ENCODE measurements around the gene OR6V1.
A peak's percentile ranks its signal among the peaks of the same experiment; 100 is the strongest.

Gene OR6V1, protein sequence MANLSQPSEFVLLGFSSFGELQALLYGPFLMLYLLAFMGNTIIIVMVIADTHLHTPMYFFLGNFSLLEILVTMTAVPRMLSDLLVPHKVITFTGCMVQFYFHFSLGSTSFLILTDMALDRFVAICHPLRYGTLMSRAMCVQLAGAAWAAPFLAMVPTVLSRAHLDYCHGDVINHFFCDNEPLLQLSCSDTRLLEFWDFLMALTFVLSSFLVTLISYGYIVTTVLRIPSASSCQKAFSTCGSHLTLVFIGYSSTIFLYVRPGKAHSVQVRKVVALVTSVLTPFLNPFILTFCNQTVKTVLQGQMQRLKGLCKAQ

DNA sequence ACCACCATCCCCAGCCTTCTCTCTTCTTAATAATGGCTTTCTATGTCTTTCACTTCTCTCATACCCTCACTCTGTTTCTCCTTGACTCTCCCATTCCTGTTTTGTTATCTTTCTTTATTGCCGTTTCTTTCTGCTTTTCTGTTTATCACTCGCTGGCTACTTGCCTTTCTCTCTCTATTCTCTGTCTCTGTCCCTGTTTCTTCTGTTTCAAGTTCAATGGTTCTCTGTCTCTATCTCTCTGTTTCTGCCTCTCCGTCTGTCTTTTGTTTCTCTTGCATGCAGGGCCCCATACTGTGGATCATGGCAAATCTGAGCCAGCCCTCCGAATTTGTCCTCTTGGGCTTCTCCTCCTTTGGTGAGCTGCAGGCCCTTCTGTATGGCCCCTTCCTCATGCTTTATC lies at the start of gene OR6V1:
Gene OR6V1, plus strand, starts transcription at position 301 of the 400 bp plus-strand sequence. Its CDS starts 0 bp downstream, at position 301.
- DNase-seq (ENCODE audit: low spot score) = no peak

- no peak for DNase-seq (ENCODE audit: low spot score)
These were observed 49.2 kb upstream of the OR6V1 start for GRCh38 chr7:143002898-143003297.

GRCh38 chr7:143003393-143004051 lies 48.6 kb upstream of the OR6V1 start:
- DNase-seq (ENCODE audit: low spot score) = peak; percentile 77

- no peak for DNase-seq (ENCODE audit: low spot score)
These were observed 46.4 kb upstream of the OR6V1 start for GRCh38 chr7:143005632-143006260.

DNA sequence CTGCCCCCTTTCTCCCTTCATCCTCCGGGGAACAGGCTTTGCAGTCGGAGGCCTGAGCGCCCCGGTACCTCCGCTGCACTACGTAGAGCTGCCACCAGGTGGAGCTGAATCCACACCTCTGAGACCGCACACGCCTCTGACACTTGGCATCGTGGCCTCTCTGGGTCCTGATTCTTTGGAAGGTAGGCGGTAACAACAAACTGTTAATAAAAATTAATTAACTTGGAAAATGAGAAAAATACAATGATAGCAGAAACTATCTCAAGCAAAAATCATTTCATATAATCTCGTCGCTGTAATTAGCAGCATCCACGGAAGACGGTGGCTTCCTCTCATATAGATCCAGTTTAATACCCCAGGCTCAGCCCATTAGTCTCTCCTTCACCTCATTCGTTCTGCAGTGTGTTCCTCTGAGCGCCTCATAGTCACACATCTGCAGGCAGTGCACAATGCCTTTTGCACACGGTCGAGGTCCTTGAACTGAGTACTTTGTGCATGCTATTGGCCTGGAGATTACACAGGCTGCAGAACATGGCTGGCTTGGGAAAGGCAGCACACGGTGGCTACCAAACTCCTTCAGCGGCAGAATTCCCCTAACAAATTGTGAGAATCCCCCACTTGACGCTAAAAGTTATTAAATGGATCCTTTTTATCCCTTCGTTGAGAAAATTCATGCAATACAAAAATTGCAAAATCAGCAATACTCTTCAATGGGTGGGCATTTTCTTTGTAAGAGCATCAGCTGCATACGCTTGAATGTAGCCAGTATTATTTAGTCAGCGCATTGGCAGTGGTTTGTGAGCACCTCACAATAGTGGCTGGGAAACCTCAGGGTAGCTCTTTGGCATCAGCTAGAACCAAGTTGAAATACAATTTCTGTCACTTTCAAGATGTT lies 43.9 kb upstream of the OR6V1 start:
- DNase-seq (ENCODE audit: low spot score) = peak; percentile 84

- no peak for DNase-seq (ENCODE audit: low spot score)
These were observed 40.1 kb upstream of the OR6V1 start for GRCh38 chr7:143012001-143012400.

DNA sequence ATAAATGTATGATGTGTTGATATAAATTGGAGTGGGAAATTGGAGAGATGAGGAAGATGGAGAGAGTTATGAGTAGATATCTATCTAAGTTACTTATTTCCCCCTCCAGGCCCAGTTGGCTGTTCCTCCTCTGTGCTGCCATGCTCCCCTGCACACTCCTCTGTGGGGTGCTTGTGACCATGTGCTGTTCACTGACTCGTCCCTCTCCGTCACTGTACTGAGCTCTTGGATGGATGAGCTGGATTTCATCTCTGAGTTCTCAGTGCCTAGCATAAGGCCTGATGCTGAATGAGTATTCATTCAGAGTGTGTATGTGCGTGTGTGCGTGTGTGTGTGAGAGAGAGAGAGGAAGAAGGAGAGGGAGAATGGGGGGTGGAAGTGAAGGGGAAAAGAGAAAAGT lies 39.7 kb upstream of the OR6V1 start:
- no peak for DNase-seq (ENCODE audit: low spot score)

DNA sequence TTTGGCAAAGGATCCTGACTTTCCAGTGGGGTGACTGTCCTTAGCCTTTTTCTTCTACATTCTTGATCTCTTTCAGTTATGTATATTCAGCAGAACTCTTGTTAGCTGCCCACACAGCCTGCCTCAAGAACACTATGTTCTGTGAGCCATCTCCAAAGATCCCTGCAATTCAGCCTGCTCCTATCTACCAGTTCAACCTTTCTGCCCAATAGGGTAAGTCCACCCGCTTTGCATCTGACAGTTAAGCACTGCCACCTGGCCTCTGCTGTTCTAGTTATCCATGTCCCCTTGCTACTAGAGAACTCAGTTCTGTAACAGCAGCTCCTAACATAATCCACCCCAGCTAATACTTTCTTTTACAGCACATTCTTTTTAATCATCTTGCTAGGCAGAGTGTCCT lies 38.7 kb upstream of the OR6V1 start:
- DNase-seq (ENCODE audit: low spot score) = no peak

- DNase-seq (ENCODE audit: low spot score) = no peak
These were observed 38.2 kb upstream of the OR6V1 start for GRCh38 chr7:143013893-143014292.

- no peak for DNase-seq (ENCODE audit: low spot score)
These were observed 37.1 kb upstream of the OR6V1 start for GRCh38 chr7:143015084-143015483.

- DNase-seq (ENCODE audit: low spot score) = no peak
These were observed 36.1 kb upstream of the OR6V1 start for GRCh38 chr7:143015926-143016490.

DNA sequence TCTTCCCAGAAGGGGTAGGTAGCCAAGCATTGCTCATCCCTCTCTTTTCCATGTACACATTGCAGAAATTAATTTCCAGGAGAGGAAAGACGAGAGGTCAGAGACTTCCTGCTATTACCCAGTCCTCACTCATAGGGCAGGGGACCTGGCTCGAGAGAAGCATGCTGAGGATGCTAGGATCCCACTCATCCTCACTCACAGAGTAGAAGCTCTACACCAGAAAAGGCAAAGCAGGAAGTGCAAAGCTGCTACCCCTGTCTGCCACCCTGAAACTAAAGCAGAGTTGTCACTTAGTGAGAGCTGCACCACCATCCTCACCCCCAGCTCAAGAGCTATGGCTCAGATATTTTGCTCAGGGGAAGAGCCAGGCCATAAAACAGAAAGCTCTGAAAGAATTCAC lies 35.1 kb upstream of the OR6V1 start:
- no peak for DNase-seq (ENCODE audit: low spot score)

DNA sequence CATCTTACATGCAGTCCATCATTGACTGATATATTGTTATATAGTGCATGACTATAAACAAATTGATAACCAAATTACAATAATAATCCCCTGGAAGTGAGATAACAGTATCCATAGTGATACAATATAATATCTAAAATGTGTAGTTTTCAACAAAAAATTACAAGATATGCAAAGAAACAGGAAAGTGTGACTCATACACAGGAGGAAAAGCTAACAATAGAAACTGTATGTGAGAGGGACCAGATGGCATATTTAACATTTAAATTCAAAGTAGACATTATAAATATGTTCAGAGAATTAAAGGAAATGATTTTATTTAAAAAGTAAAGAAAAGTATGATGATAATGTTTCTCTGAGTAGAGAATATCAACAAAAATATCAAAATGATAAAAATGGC lies 33.2 kb upstream of the OR6V1 start:
- DNase-seq (ENCODE audit: low spot score) = no peak

DNA sequence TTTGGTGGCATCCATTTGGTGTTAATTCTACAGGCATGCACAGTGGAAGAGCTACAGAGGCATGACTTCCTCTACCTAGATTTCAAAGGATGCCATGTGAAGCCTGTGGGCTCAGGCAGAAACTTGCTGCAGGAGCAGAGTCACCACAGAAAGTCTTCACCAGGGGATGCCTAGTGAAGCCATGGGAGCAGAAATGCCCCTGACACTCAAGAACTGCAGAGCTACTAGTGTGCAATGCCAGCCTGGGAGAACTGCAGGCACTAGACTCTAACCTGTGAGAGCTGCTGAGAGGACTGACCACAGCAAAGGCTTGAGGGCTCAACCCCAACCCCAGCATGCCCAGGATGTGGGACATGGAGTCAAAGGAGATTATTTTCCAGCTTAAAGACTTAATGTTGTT lies 29.1 kb upstream of the OR6V1 start:
- no peak for DNase-seq (ENCODE audit: low spot score)

- no peak for DNase-seq (ENCODE audit: low spot score)
These were observed 26.8 kb upstream of the OR6V1 start for GRCh38 chr7:143025371-143025770.

DNA sequence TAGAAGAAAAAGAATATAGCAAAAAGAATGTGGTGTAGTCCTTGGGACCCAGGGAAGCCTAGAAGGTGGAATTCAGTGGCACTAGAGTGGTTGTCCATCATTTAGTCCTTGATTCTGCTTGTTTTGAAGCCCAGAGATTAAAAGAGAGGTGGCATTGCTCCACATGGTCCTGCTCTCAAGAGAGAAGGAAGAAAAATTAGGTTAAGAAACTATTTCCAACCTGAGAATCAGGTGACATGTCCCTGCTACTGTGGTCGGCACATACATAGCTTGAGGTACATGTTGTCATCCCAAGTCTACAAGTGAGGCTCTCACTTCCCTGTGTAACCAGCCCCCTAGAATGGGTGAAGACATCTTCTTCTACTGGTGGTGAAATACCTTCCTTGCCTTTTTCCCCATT lies 25.1 kb upstream of the OR6V1 start, which contains the start of gene OR9A2:
Gene OR9A2, minus strand, starts transcription at position 101 of the 400 bp plus-strand sequence. Its CDS starts 0 bp downstream, at position 101.
- DNase-seq (ENCODE audit: low spot score) = no peak

GRCh38 chr7:143027683-143028082 lies 24.5 kb upstream of the OR6V1 start:
- DNase-seq (ENCODE audit: low spot score) = no peak

DNA sequence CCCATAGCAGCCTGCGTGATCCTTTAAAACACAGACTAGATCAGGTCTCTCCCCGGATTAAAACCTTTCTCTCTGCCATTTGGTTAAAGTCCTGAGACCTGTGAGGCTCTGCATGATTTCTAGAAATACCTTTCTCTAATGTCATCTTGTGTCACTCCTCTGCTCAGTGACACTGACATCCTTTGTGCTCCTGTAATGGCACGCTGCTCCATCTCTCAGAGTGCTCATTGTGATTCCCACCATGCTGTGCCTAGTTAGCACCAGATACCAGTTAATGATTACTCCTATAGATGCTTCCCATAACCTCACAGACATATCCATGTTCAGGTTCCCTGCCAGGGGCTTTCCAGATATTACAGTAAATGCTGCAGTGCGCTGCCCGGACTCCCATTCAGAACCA lies 13.5 kb upstream of the OR6V1 start:
- DNase-seq (ENCODE audit: low spot score) = no peak

- DNase-seq (ENCODE audit: low spot score) = no peak
These were observed 11.9 kb upstream of the OR6V1 start for GRCh38 chr7:143040209-143040715.

DNA sequence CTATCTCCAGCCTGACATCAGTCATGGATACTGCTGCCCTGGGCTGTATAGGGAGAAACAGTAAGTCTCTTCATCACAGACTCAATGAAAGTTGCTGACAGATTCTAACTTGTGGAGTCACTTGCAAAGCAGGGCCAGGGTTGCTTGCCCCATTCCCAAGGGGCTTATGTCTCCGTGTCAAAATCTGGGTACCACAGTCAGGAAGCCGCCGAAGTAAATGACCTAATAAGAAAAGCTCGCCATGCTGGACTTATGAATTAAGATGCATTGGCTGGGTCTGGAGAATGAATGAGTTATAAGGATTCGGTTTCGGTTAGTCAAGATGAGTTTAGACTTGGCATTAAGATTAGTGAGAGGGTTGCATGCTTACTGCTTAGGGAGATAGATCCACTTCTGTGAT lies 10.8 kb upstream of the OR6V1 start:
- no peak for DNase-seq (ENCODE audit: low spot score)

- no peak for DNase-seq (ENCODE audit: low spot score)
These were observed 9.9 kb upstream of the OR6V1 start for GRCh38 chr7:143042159-143042789.

Data from CD4-positive, alpha-beta T cell treated with Interleukin-2 at 100 ng/mL for 4 hours (primary cell).